ENCODE measurements around the gene PLCD3.

GRCh38 chr17:45116434-45117016, 15.8 kb downstream of the PLCD3 start:
- TF ChIP-seq CTCF (IDR thresholded peaks at IDR 0.05), result no peak
- no peak for TF ChIP-seq POLR2A (IDR thresholded peaks at IDR 0.05)

Measured in adrenal gland (tissue), 5 donors.